K562 (cell line): Measurements from ENCODE around the gene GMPR. TPM values are rescaled to one million over a fixed set of nuclear protein-coding genes. Genes with fewer than 3 reads are reported as not detected.

Experiments
- ATAC-seq: fragments of 200-7000 bp; cut with Tn5 transposase; 3 replicates; pipeline ENCODE4 v1.9.1; 2020; ENCODE audit warnings: moderate library complexity
- BruUV-seq: library from RNA; stranded (reverse); fragments of 400-500 nt; replicated peaks from 2 replicates; lab custom pipeline; 2021; lab: Mats Ljungman, UMichigan
- CTCF ChIA-PET: fragments of 300-600 bp; formaldehyde crosslinking; extraction: SDS; loops from one replicate; lab custom pipeline; 2021; ENCODE audit warnings: low intra/inter-chr PET ratio; lab: Yijun Ruan, JAX
- POLR2A ChIA-PET: fragments of 300-600, 350-650 bp; sonication (Branson Sonifier 250); formaldehyde crosslinking; extraction: SDS; loops from one replicate; lab custom pipeline; 2021; ENCODE audit warnings: antibody characterized with exemption, inconsistent platforms; lab: Yijun Ruan, JAX
- DNase-seq, 4 experiments: peaks; one replicate each; pipeline versions ENCODE4 v3.0.0 to v3.0.0-alpha.2; 2011 to 2018; ENCODE audit warnings: low spot score in 3 of 4, mixed read lengths in 3 of 4; ENCODE audit errors: extremely low read depth in 1 of 4
- FAIRE-seq: peaks from 2 replicates; lab custom pipeline; 2011; peaks lifted over from hg19 to GRCh38; lab: Jason Lieb, UNC
- H2AFZ ChIP-seq: 2 replicates; pipeline ENCODE4 v1.6.0; 2011; ENCODE audit warnings: low read depth, low read length, control low read depth, inconsistent platforms
- H3K27ac ChIP-seq: fragments of 200-600 bp; 3 replicates; pipeline ENCODE4 v1.8.0; 2011; ENCODE audit warnings: low read depth, mild to moderate bottlenecking, control low read depth, inconsistent platforms, low read length, moderate library complexity, mixed read lengths; ENCODE audit errors: extremely low read depth
- H3K27me3 ChIP-seq, 2 experiments: fragments of 300-600 bp in 1 of 2; 2 replicates in 1 of 2; 3 replicates in 1 of 2; pipeline versions ENCODE4 v1.6.0 to v1.8.0; 2011; ENCODE audit warnings: inconsistent platforms in 2 of 2, low read length in 2 of 2, mild to moderate bottlenecking in 1 of 2, mixed read lengths in 1 of 2, moderate library complexity in 1 of 2; ENCODE audit not compliant: control insufficient read depth in 2 of 2, insufficient read depth in 2 of 2
- H3K36me3 ChIP-seq: fragments of 300-600 bp; 3 replicates; pipeline ENCODE4 v1.8.0; 2011; ENCODE audit warnings: mild to moderate bottlenecking, low read length, inconsistent platforms; ENCODE audit not compliant: control insufficient read depth, insufficient read depth
- H3K4me1 ChIP-seq, 2 experiments: fragments of 200-600 bp in 1 of 2; replicated peaks in 1 of 2; 2 replicates in 1 of 2; 3 replicates in 1 of 2; pipeline versions ENCODE4 v1.5.1 to v1.8.0; 2011; ENCODE audit warnings: inconsistent platforms in 2 of 2, low read length in 2 of 2, mild to moderate bottlenecking in 1 of 2, mixed read lengths in 1 of 2, moderate library complexity in 1 of 2; ENCODE audit not compliant: control insufficient read depth in 2 of 2, insufficient read depth in 2 of 2
- H3K4me2 ChIP-seq: 2 replicates; pipeline ENCODE4 v1.6.1; 2011; ENCODE audit warnings: low read length, control low read depth, inconsistent platforms, mixed read lengths; ENCODE audit not compliant: insufficient read depth
- H3K4me3 ChIP-seq: fragments of 200-600 bp; sonication (generic), shearing (Covaris generic); 2 replicates; pipeline ENCODE4 v1.5.1; 2016; ENCODE audit warnings: control low read depth, inconsistent platforms
- H3K79me2 ChIP-seq: fragments of 200-600 bp; 3 replicates; pipeline ENCODE4 v1.8.0; 2011; ENCODE audit warnings: low read length, inconsistent platforms; ENCODE audit not compliant: control insufficient read depth, insufficient read depth
- H3K9ac ChIP-seq, 2 experiments: 2 replicates each; pipeline versions ENCODE4 v1.6.0 to v1.6.1; 2011; ENCODE audit warnings: low read depth in 2 of 2, low read length in 2 of 2, control low read depth in 1 of 2, inconsistent platforms in 1 of 2, mild to moderate bottlenecking in 1 of 2, mixed read lengths in 1 of 2; ENCODE audit not compliant: insufficient read depth in 1 of 2
- H3K9me1 ChIP-seq: one replicate; pipeline ENCODE4 v1.6.0; 2011; ENCODE audit warnings: inconsistent platforms, mild to moderate bottlenecking, low read length, moderate library complexity; ENCODE audit not compliant: control insufficient read depth, insufficient read depth
- H3K9me3 ChIP-seq: replicated peaks from 2 replicates; pipeline ENCODE4 v1.5.1; 2011; ENCODE audit warnings: low read depth, low read length, inconsistent platforms; ENCODE audit not compliant: control insufficient read depth, insufficient read depth
- H4K20me1 ChIP-seq: replicated peaks from 2 replicates; pipeline ENCODE4 v1.6.1; 2011; ENCODE audit warnings: low read length, inconsistent platforms, mixed read lengths; ENCODE audit not compliant: control insufficient read depth, insufficient read depth
- ATF2 ChIP-seq: sonication (generic); formaldehyde crosslinking; IDR thresholded peaks from 2 replicates; pipeline ENCODE4 v1.8.1; 2022; ENCODE audit warnings: missing genetic modification reagents
- ATF3 ChIP-seq, 2 experiments: fragments of 450-650 bp in 1 of 2; sonication (generic) in 1 of 2; formaldehyde crosslinking in 1 of 2; IDR thresholded peaks in 1 of 2; conservative IDR thresholded peaks in 1 of 2; 2 replicates each; pipeline versions ENCODE4 v1.6.1 to v1.8.1; 2016 to 2023; ENCODE audit warnings: mild to moderate bottlenecking in 2 of 2, moderate library complexity in 2 of 2, inconsistent platforms in 1 of 2, missing genetic modification reagents in 1 of 2
- ETS2 ChIP-seq: IDR thresholded peaks from 2 replicates; pipeline ENCODE4 v1.6.1; 2016; ENCODE audit warnings: borderline replicate concordance, missing genetic modification characterization, mild to moderate bottlenecking, moderate library complexity, missing compliant biosample characterization; ENCODE audit not compliant: poor library complexity, severe bottlenecking
- FOSL1 ChIP-seq: fragments of 200-800 bp; sonication (Bioruptor generic); conservative IDR thresholded peaks from 2 replicates; pipeline ENCODE4 v1.6.1; 2016; ENCODE audit warnings: missing genetic modification characterization, missing compliant biosample characterization
- JUNB ChIP-seq: fragments of 450-650 bp; formaldehyde crosslinking; conservative IDR thresholded peaks from 2 replicates; pipeline ENCODE4 v1.4.0; 2020; ENCODE audit warnings: mild to moderate bottlenecking
- JUND ChIP-seq, 2 experiments: IDR thresholded peaks; 2 replicates in 1 of 2; 3 replicates in 1 of 2; pipeline ENCODE4 v1.6.1; 2011; ENCODE audit warnings: borderline replicate concordance in 2 of 2, low read depth in 2 of 2, low read length in 2 of 2, improper control_type of control experiment in 1 of 2, missing biosample characterization in 1 of 2, missing genetic modification characterization in 1 of 2, missing genetic modification reagents in 1 of 2
- KAT8 ChIP-seq: fragments of 450-650 bp; IDR thresholded peaks from 2 replicates; pipeline ENCODE4 v1.6.1; 2016; ENCODE audit warnings: low read depth, mild to moderate bottlenecking
- NCOR1 ChIP-seq: fragments of 450-650 bp; IDR thresholded peaks from 2 replicates; pipeline ENCODE4 v1.6.1; 2016; ENCODE audit warnings: mild to moderate bottlenecking, moderate library complexity
- PHF20 ChIP-seq: fragments of 450-650 bp; IDR thresholded peaks from 2 replicates; pipeline ENCODE4 v1.6.1; 2018; ENCODE audit not compliant: partially characterized antibody
- ZNF644 ChIP-seq: fragments of 200-800 bp; sonication (Bioruptor generic); IDR thresholded peaks from 2 replicates; pipeline ENCODE4 v1.6.1; 2016; ENCODE audit warnings: low read depth, missing genetic modification characterization, missing compliant biosample characterization
- WGBS: fragments of 100-300 bp; shearing (Covaris generic); methylation state at CpG from one replicate; pipeline ENCODE4 v1.1.6; 2016; ENCODE audit warnings: low coverage, mixed read lengths; ENCODE audit not compliant: insufficient coverage; ENCODE audit errors: missing lambda C conversion rate; 5-methylcytosine and 5-hydroxymethylcytosine counted together
- in situ Hi-C: fragments of 300-500 bp; cut with MboI; formaldehyde crosslinking; loops from 4 replicates; pipeline ENCODE4 v1.15.0; 2018; ENCODE audit warnings: inconsistent platforms, mixed read lengths
- intact Hi-C: fragments of 100-400 bp; cut with micrococcal nuclease; formaldehyde crosslinking; loops from 2 replicates; pipeline ENCODE4 v1.14.2; 2022
- polyA plus RNA-seq, 8 experiments: library from polyadenylated mRNA; depleted of rRNA in 4 of 8; stranded (reverse) in 5 of 8; unstranded in 3 of 8; fragments of >200 nt; fragmentation: Nextera tagmentation in 2 of 8; fragmentation: Illumina TruSeq in 1 of 8; extraction: Ambion mirVana in 2 of 8; extraction: Trizol in 1 of 8; gene quantifications; 2 replicates each; pipeline versions ENCODE4 v1.2.1 to v1.2.3, GENCODE V29; 2011 to 2014; ENCODE audit warnings: inconsistent platforms in 1 of 8, missing spikeins in 1 of 8
- total RNA-seq, 7 experiments: library from RNA; depleted of rRNA in 6 of 7; stranded (reverse); fragments of >200 nt in 6 of 7; fragmentation: Illumina TruSeq in 2 of 7; extraction: Trizol in 2 of 7; gene quantifications; 2 replicates each; pipeline versions ENCODE4 v1.2.1 to v1.2.3, GENCODE V29; 2011 to 2021; ENCODE audit warnings: low replicate concordance in 1 of 7

Gene GMPR
- total and polyA plus RNA-seq, 9 of the 15 experiments (the other 6 are each of a cell fraction or from before 2014, with no cell fraction given), result 34.6 to 83.7 (median 49.8) TPM

- TF ChIP-seq JUNB (no peak), ETS2 (tag) (no peak), ATF2 (CRISPR knock-in tag) (no peak)
Observed at GRCh38 chr6:16324184-16324583, 85.8 kb downstream of the GMPR start (continued).

GRCh38 chr6:16324606-16325225 is 86.3 kb downstream of the GMPR start:
- H3K4me1 ChIP-seq, result peaks cover 28 to 35% of the 10 kb centered on the region in 2 experiments
- intact Hi-C loops (no loop called here), in situ Hi-C loops (no loop called here)
- peak overlapping the region; percentile 10 for H2AFZ ChIP-seq
- no peaks in the 10 kb centered on the region for H3K36me3 ChIP-seq
- DNase-seq (no peak), FAIRE-seq (no peak), ATAC-seq (no peak)
- TF ChIP-seq FOSL1 (tag) (peak; percentile 60), ATF3 (IDR thresholded peaks at IDR 0.05) (peak; percentile 10; the same call in 1 of the 2 replicates), ATF3 (CRISPR knock-in tag; conservative IDR thresholded peaks at IDR 0.05) (no peak), NCOR1 (no peak), KAT8 (no peak), PHF20 (no peak), ZNF644 (tag) (no peak), JUND (IDR thresholded peaks at IDR 0.05; ENCODE audit: borderline replicate concordance, low read depth, low read length) (no peak), JUND (tag; IDR thresholded peaks at IDR 0.05; ENCODE audit: borderline replicate concordance, low read depth, low read length) (0 out of 3 replicates have a peak, but pooled peaks have one; percentile 27)
- no peaks in the 10 kb centered on the region for H3K9me3 ChIP-seq
- H3K9ac ChIP-seq, result no peak overlapping the region
- no peaks in the 10 kb centered on the region; a peak in 1 of 5 replicates for H3K27me3 ChIP-seq
- no TSS peak for BruUV-seq
- 61% methylated on average over 7 of the region's 7 CpGs for WGBS
- ChIA-PET CTCF (no interaction called here), POLR2A (interaction anchor here (0.6 to 1.1 kb wide), 3 partner anchors 12 to 113 kb away, joined by 3 read pairs; no protein-coding TSS in a partner anchor)
- H3K27ac ChIP-seq, result no peak overlapping the region
- no peaks in the 10 kb centered on the region for H3K79me2 ChIP-seq
- H3K4me3 ChIP-seq, result no peak overlapping the region
- no peak overlapping the region for H3K4me2 ChIP-seq
- no peaks in the 10 kb centered on the region for H4K20me1 ChIP-seq
- H3K9me1 ChIP-seq, result no peaks in the 10 kb centered on the region
